Stimulated activated CD8-positive, alpha-beta memory T cell treated with anti-CD3 and anti-CD28 coated beads, Interleukin-15, amount 100 ng/mL, for 48 hours (primary cell): ENCODE data around the gene RABGEF1.
A peak's percentile ranks its signal among the peaks of the same experiment; 100 is the strongest.
"Not testable (repeated sequence)": the region's sequence is repeated elsewhere in the genome, so short reads cannot be mapped to it uniquely, and the experiment has no call there.

Source experiments
- DNase-seq, 2 donors: peaks; one replicate each; pipeline ENCODE4 v3.0.0-alpha.2; 2020; ENCODE audit warnings: low read depth in 2 of 2

RABGEF1 gene

DNA sequence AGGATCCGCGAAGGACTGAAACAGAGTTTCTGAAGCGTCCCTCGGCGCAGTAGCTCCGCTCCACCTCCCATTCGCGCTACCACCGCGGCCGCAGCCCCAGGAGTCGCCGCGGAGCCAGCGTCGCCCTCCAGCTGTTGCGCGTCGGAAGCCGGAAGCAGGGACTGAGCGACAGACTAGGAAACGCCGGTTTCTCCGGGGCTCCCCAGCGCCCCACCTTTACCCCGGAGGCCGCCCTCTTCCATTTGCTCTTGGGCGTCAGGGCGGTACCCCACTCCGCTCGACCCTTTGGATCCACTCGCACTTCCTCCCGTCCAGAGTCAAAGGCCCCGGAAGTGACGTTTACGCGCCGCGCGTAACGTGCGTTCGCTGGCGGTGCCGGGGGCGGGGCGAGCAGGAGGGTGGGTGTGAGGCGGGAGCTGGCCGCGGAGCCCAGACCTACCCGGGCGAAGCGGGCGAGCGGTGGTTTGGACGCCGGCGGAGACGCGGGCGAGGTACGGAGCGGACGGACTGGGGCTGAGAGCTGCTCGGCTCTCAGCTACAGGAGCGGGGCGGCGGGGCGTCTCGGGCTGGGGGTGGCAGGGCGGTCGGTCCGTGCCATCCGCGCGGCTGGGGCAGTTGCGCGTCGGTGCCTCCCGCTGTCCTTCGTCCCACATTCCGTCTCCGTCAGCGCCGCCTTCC lies at the start of gene RABGEF1:
TSS of gene RABGEF1 (plus strand) at position 432 of the 678 bp plus-strand sequence. CDS start 31,167 bp downstream, outside the sequence.
- peak; percentile 97 to 98 for DNase-seq

DNA sequence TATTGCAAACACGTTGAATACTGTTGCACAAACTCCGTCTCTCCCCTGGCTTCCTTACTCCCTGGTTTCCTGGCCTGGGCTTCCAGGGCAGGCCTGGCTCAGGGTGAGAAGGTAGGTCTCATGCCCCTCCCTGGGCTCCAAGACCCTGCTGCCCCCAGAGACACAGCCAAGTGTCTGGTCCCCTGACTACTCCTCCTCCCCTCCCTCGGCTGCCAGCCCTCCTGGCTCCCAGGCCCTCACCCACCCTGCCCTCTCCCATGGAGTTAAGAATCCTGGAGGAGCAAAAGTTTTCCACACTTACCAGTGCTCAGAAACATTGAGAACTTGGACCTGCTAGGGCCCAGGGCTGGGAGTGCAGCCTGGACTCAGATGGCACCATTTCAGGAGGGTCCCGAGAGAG lies 47.2 kb upstream of the RABGEF1 start:
- no peak for DNase-seq

DNA sequence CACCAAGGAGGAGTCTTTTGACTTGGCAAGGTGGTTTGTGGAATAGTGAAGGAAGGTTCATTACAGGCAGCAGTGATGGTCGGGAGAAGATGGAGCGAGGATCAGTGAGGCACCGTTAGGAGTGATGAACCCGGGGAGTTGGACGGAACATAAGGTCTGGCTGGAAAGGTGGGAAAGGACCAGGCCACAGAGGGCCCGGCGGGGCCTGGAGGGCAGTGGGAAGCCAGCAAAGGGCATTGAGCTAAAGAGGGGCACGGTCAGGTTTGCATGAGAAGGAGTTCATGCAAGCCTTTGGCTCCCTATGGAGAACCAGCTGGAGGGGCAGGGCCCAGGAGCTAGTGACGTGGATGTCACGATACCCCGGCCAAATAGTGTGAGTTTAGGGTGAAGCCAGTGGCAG lies 46.2 kb upstream of the RABGEF1 start:
- DNase-seq = no peak

DNA sequence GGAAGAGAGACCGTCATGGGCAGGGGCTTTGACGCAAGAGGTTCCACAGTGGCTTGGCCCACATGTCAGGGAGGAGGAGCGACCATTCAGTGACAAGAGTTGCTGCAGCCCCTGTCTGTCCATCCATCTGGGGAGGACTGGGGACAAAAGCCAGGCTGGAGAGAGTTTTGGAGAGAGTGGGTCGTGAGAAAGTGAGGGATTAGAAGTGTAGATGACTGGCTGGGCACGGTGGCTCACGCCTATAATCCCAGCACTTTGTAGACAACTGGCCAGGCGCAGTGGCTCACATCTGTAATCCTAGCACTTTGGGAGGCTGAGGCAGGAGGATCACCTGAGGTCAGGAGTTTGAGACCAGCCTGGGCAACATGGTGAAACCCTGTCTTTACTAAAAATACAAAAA lies 45.1 kb upstream of the RABGEF1 start:
- DNase-seq = not testable (repeated sequence)

DNA sequence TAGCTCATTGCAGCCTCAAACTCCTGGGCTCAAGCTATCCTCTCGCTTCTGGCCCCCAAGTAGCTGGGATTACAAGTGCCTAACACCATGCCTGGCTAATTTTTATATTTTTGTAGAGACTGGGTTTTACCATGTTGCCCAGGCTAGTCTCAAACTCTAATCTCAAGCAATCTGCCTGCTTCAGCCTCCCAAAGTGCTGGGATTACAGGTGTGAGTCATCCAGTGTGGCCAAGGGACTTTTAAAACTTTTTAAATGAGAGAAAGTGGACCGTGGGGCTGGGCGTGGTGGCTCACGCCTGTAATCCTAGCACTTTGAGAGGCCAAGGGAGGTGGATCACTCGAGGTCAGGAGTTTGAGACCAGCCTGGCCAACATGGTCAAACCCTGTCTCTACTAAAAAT lies 44.4 kb upstream of the RABGEF1 start:
- DNase-seq = not testable (repeated sequence)

DNA sequence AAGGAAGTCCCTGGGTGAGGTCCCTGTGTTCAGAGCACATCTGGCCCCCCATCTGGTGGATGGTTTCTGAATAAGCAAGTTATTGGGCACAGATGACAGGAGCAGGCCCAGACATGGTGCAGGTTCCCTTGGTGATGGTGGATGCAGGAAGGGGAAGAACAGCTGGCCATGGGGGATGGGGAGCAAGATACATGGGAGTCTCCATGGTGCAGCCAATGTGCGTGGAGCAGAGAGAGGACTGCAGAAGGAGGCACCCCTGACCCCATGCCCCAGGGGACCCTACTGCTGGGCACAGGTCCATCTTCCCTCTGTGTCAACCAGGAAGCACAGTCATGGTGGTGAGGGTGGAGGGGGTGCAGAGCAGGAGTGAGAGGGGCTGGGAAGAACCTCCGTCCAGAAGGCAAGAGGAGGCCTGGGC lies 43.8 kb upstream of the RABGEF1 start:
- DNase-seq = no peak

DNA sequence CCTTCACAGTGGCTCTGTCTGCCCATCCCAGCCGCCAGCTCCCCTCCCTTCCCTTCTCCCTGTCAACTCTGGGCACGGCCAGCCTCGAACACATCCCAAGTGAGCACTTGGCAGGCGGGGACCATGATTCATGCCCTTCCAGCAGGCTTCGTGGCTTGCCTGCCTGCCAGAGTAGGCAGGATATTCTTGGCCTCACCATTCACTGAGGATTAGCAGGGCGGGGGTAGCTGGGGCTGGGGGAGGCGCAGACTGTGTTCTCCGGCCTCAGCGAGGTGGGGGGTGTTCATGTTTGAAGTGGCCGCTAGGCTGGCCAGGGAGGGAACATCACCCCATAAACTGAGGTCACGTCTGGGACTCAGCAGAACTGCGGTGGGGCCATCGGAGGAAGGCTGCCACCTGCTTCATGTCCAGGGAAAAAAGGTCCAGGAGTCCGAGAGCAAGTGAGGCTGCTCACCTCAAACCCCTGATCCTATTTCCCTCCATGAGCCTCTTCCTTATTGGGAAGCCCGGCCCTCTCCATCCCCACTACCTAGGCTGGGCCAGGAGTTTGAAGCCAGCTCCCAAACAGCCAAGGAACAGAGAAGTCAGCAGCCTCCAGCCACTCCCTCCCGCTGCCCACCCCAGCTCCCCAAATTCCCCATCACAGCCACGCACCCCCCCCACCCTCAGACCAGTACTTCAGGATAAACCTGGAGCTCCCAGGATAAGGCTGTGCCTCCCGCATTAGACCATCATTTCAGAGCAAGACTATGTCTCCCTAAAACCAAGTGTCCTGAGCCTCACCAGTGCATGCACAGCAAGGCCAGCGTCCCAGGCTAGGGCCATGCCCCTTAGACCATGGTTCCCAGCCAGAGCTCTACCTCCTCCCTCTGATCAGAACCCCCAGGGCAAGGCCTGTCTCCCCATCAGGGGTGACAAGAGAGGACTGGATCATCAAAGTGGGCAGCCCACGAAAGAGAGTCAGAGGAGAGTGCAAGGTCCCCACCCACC lies 42.8 kb upstream of the RABGEF1 start:
- DNase-seq = no peak

DNA sequence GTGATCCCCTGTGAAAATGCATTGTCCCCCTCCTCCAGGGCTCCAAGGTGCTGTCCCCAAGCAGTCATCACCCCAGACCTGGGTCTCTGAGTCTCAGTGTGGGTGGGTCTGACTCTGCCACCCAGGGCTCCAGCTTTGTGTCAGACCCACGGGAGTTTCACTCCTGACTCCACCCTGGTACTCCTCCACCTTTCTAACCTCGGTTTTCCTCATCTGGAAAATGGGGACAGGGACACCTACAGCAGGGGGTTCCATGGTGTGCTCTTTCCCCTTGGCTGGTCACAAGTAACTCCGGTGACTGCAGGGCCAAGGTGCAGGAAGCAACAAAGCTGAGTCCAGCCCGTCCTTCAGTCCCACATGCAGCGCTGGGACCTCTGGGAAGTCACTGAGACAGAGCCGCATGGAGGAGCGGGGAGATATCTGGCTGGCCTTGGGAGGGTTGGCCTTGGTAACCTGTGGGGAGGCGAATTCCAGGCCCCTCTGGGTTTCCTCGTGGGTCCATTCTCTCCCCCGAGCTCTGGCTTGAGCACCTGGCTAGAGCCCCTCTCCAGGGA lies 41.8 kb upstream of the RABGEF1 start:
- no peak for DNase-seq

DNA sequence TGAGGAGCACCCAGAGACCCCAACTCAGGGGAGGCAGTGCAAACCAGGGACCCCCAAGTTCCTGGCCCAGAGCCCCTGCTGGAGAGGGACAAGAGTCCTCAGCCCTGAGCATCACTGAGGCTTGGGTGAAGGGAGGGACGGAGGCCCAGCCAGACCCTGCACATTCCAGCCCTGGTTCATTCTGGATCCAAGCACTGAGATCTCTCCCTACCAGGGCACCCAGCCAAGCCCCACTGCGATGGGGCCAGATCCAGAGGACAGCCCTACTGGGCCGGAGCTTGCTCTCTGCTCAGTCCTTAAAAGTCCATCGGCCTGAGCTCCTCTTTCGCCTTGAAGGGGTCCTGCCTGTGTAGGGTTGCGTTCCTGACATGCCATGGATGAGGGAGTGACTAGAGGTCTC lies 40.5 kb upstream of the RABGEF1 start:
- no peak for DNase-seq

DNA sequence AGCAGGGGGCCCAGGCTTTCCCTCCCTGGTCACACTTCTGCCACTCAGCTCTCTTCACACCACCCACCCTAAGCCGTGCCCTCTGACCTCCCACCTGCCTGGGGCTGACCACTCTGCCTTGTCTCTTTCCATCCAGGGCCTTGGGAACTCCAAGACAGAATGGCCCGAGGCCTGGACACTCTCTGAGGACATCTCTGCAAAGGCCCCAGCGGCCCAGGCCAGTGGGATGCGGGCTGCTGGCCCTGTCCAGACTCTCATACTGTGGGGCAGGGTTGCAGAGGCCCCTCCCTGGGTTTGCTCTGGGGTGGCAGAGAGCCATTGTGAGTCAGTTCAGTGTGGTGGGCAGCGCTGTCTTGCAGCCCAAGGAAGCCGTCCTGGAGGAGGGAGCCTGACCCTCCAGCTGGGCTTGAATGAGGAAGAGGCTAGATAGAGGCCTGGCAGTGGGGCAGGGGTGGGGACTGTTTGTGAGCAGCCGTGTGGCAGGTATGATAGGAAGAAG lies 39.9 kb upstream of the RABGEF1 start:
- DNase-seq = no peak

DNA sequence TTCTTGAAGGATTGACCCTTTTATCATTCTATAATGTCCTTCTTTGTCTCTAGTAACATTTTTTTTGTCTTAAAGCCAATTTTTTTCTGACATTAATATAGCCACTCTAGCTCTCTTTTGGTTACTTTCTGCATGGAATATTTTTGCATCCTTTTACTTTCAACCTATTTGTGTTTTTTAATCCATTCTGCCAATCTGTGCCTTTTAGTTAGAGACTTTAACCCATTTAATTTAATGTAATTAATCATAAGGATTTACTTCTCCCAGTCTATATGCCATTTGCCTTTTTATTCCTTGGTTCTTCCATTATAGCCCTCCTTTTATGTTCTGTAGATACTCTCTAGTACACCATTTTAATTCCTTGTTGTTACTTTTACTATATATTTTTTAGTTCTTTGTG lies 32.7 kb upstream of the RABGEF1 start:
- no peak for DNase-seq

DNA sequence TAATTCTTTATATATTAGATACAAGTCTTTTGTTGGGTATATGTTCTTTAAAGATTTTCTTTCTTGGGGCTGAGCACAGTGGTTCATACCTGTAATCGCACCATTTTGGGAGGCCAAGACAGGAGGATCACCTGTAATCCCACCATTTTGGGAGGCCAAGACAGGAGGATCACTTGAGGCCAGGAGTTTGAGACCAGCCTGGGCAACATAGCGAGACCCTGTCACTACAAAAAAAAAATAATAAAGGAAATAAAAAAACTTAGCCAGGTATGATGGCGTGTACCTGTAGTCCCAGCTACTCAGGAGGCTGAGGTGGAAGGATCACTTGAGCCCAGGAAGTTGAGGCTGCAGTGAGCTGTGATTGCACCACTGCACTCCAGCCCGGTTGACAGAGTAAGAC lies 29.8 kb upstream of the RABGEF1 start:
- DNase-seq = not testable (repeated sequence)

DNA sequence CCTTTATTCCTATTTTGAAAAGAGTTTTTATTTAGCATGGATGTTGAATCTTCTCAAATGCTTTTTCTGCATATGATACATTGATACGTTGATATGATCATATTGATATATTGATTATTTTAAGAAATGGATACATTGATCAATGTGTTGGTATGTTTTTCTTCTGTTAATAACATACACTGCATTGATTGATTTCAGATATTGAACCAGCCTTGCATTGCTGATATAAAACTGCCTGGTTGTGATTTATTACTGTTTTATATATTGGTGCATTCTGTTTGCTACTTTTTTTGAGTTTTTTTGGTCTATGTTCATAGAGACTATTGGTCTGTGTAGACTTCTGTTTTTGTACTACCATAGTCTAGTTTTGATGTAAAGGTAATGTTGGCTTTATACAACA lies 26.8 kb upstream of the RABGEF1 start:
- no peak for DNase-seq

DNA sequence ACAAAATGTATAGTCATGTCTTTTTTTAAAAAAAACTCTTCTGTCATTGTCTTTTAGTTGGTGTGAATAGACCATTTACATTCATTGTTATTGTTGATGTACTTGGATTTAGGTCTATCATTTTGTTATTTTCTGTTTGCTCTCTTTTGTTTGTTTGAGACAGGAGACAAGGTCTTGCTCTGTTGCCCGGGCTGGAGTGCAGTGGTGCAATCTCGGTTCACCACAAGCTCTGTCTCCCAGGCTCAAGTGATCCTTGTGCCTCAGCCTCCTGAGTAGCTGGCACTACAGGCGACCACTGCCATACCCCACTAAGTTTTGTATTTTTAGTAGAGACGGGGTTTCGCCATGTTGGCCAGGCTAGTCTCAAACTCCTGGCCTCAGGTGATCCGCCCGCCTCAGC lies 23.9 kb upstream of the RABGEF1 start:
- DNase-seq = not testable (repeated sequence)

DNA sequence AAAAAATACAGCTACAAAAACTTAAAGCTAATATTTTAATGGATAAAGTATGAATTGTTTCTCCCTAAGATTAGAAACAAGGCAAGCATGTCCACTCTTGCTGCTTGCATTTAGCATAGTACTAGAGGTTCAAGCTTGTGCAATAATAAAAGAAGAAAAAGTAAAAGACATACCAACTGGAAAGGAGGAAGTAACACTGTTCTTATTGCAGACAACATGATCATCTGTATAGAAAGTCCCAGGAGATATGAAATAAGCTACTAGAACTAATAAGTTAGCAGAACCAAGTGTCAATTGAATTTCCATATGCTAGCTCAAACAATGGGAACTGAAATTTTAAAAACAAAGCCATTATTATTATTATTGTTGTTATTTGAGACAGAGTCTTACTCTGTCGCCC lies 20.0 kb upstream of the RABGEF1 start:
- DNase-seq = no peak

DNA sequence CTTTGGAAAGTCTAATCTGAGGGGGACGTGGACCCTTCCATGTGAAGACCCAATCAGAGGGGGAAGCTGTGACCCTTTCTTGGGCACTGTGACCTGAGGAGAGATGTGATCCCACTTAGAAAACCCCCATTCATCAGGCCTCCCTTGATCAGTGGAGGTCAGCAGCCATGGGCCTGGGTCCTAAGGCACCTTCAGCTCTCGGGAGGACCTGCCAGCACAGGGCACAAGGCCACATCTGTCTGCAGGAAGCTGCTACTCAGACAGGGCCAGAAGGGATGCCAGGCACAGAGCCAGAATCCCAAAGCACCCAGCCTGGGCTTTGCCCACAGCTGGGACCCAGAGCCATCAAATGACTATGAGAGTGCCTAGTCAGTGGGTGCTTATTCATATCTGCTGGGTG lies 14.7 kb upstream of the RABGEF1 start:
- no peak for DNase-seq

DNA sequence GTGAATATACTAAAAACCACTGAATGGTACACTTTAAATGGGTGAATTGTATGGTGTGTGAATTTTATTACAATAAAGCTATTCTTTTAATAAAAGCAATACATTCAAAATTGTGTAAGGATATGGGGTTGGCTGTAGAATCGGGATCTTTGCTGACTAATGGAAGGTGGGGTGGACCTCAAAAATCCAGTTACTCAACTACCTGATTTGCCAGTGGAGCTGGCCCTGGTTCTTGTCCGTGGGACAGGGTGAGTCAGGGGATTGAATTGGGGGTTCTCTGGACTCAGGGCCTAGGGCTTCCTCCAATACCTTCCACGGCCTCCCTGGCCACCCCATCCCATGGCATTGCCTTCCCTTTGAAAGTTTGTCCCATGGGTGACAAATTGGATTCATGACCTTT lies 13.5 kb upstream of the RABGEF1 start:
- DNase-seq = no peak

DNA sequence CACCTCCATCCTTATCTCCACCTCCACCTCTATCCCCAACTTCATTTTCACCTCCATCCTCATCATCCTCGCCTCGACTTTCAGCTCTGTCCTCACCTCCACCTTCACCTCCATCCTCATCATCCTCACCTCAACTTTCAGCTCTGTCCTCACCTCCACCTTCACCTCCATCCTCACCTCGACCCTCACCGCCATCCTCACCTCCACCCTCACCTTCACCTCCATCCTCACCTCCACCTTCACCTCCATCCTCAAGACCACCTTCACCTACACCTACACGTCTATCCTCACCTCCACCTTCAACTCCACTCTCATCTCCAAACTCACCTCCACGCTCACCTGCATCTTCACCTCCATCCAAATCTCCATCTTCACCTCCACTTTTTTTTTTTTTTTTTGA lies 12.0 kb upstream of the RABGEF1 start:
- DNase-seq = no peak

DNA sequence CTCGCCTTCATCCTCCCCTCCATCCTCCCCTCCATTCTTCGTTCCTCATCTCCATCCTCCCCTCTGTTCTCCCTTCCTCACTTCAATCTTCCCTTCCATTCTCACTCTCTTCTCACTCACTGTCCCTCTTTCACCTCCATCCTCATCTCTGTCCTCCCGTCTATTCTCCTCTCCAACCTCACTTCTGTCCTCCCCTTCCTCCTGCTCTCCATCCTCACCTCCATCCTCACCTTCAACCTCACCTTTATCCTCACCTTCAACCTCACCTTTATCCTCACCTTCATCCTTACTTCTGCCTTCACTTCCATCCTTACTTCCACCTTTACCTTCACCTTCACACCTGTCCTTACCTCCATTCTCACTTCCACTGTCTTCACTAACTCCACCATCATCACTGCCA lies 11.3 kb upstream of the RABGEF1 start:
- DNase-seq = no peak

DNA sequence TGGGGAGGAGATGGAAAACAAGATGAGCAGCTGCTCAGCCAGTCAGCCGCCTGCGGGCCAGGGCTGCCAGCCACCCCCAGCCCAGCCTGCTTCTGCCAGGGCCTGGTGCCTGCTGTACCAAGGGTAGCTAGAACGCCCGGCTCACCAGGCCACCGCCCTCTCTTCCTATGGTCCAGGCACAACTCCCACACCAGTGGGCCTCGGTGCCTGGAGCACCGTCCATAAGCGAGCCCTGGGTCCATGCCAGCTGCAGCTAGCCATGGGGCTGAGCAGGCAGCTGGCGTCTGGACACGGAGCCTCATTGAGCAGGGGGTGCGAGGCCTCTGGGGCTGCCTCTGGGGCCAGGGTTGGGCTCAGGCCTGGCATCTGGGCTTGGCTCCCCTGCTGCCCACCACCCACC lies 8.5 kb upstream of the RABGEF1 start:
- DNase-seq = no peak

DNA sequence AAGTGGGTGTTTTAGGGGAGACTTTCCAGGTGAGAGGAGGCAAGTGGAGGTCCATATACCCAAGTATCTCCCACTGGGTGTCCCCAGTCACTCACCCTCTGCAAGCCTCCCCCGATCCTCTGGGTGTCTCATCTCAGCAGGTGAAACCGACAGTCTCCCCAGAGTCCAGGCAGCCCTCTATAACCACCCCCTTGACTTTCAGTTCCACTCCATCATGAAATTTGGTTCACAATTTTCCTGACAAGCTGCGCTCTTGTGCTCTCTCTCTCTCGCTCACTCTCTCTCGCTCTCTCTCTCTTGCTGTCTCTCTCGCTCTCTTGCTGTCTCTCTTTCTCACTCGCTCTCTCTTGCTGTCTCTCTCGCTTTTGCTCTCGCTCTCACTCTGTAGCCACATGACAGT lies 8.1 kb upstream of the RABGEF1 start:
- DNase-seq = no peak

DNA sequence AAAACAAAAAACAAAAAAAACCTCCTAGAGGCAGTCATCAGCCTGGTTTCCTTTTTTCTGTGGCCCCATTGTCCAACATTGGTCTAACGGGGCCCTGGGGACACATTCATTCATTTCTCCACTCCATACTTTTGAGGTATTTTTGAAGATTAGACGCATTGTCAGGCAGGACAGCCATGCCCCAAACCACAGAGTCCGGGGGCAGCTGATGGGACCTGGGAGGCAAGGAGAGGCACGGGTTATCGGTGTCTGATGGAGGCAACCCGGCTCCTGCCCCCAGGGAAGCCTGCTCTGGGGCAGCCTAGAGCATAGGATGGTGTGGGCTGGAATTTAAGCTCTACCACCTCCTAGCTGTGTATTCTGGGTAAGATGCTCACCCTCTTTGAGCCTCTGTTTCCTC lies 6.5 kb upstream of the RABGEF1 start:
- no peak for DNase-seq

DNA sequence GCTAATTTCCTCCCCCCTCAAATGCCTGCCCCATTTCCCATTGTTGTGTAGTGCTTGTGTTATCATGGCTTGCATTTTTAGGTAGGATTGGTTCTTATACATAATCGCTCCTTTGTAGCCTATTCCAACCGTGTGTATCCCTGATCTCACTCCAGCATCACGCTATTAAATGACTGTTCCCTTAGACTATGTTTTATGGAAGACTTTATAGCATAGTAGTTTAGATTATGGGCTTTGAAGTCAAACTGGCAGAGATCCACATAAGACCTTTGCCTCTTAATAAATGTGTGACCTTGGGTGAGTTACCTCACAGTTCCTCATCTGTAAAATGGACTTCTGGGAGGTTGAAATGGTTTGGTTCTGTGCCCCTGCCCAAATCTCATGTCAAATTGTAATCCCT lies 5.4 kb upstream of the RABGEF1 start:
- DNase-seq = no peak
